Natural killer cell (primary cell): Measurements from ENCODE around the gene RSF1. TPM values are rescaled to one million over a fixed set of nuclear protein-coding genes. Genes with fewer than 3 reads are reported as not detected.

Experiments
- ATAC-seq, 3 donors: fragments of 150-1000 bp in 2 of 3; fragments of 200-7000 bp in 1 of 3; cut with Tn5 transposase; 1 replicate in 1 of 3; 2 replicates in 2 of 3; pipeline ENCODE4 v1.10.0; 2021; ENCODE audit warnings: mild to moderate bottlenecking in 2 of 3, moderate library complexity in 2 of 3
- DNase-seq, 2 donors: peaks; one replicate each; pipeline versions ENCODE4 v3.0.0 to v3.0.0-alpha.2; 2013 to 2021; ENCODE audit warnings: mixed read lengths in 1 of 2
- H3K27ac ChIP-seq: one replicate; pipeline ENCODE4 v1.5.1; 2013; ENCODE audit warnings: mild to moderate bottlenecking, low read length
- H3K27me3 ChIP-seq: one replicate; pipeline ENCODE4 v1.6.1; 2013; ENCODE audit warnings: low read length; ENCODE audit not compliant: control insufficient read depth, insufficient read depth
- H3K36me3 ChIP-seq: one replicate; pipeline ENCODE4 v1.6.1; 2013; ENCODE audit warnings: low read length; ENCODE audit not compliant: control insufficient read depth, insufficient read depth
- H3K4me1 ChIP-seq: one replicate; pipeline ENCODE4 v1.6.1; 2013; ENCODE audit warnings: low read length; ENCODE audit not compliant: control insufficient read depth, insufficient read depth
- H3K4me3 ChIP-seq: one replicate; pipeline ENCODE4 v1.5.1; 2013; ENCODE audit warnings: low read length
- H3K9me3 ChIP-seq: one replicate; pipeline ENCODE4 v1.6.1; 2013; ENCODE audit warnings: low read length; ENCODE audit not compliant: control insufficient read depth, insufficient read depth
- H3K27ac Mint-ChIP-seq, 2 donors: one replicate each; pipeline ENCODE4 v1.8.0; 2022; ENCODE audit warnings: mild to moderate bottlenecking in 2 of 2, mixed read lengths in 2 of 2, moderate library complexity in 1 of 2
- H3K27me3 Mint-ChIP-seq, 2 donors: one replicate each; pipeline ENCODE4 v1.8.0; 2022; ENCODE audit warnings: low read depth in 2 of 2, mixed read lengths in 2 of 2
- H3K36me3 Mint-ChIP-seq: one replicate; pipeline ENCODE4 v1.8.0; 2022; ENCODE audit warnings: mixed read lengths
- H3K4me1 Mint-ChIP-seq, 2 donors: one replicate each; pipeline ENCODE4 v1.8.0; 2022; ENCODE audit warnings: mixed read lengths in 2 of 2
- H3K4me3 Mint-ChIP-seq: one replicate; pipeline ENCODE4 v1.8.0; 2022; ENCODE audit warnings: mild to moderate bottlenecking, moderate library complexity, mixed read lengths
- H3K9me3 Mint-ChIP-seq, 2 donors: one replicate each; pipeline ENCODE4 v1.8.0; 2022; ENCODE audit warnings: mixed read lengths in 2 of 2
- CTCF ChIP-seq: fragments of 200-600 bp; IDR thresholded peaks from one replicate; pipeline ENCODE4 v1.8.0; 2022; ENCODE audit warnings: antibody characterized with exemption
- WGBS: methylation state at CpG from one replicate; pipeline ENCODE4 v1.1.7; 2013; ENCODE audit warnings: missing lambda C conversion rate; ENCODE audit not compliant: insufficient coverage; 5-methylcytosine and 5-hydroxymethylcytosine counted together
- intact Hi-C: fragments of 100-400 bp; cut with micrococcal nuclease; formaldehyde crosslinking; loops from one replicate; pipeline ENCODE4 v1.14.2; 2022
- total RNA-seq, 4 donors: library from RNA; stranded (reverse); fragments of 120-200 nt in 1 of 4; gene quantifications; one replicate each; pipeline versions ENCODE4 v1.2.3 to v1.2.4, GENCODE V29; 2013 to 2022

Gene RSF1
- total RNA-seq, 3 donors from 2014 or later (not counting 1 experiment from before 2014, with no cell fraction given), result 87.3 to 119 (median 110) TPM

DNA sequence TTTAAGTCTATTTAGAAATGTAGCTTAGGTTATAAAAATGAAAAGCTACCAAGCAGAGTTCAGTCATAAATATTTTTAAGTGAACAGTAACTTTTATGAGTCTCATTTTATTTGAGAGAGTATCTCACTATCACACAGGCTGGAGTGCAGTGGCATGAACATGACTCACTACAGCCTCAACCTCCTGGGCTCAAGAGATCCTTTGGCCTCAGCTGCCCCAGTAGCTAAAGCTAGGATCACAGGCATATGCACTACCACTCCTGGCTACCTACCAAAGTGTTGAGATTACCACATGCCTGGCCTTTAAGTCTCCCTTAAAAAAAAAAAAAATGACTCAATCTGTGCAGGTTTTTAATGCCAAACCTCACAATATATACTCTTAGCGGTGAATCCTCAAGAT, 148.3 kb downstream of the RSF1 start:
- Histone ChIP-seq H3K27ac (no peak overlapping the region), H3K9me3 (no peaks in the 10 kb centered on the region), H3K4me1 (no peaks in the 10 kb centered on the region), H3K4me3 (no peak overlapping the region), H3K36me3 (peaks cover 86% of the 10 kb centered on the region), H3K27me3 (no peaks in the 10 kb centered on the region)
- WGBS, result no CpG with 5 or more reads among the region's 1 CpG
- H3K36me3 Mint-ChIP-seq, result peaks cover 51% of the 10 kb centered on the region
- no peaks in the 10 kb centered on the region for H3K27me3 Mint-ChIP-seq
- ATAC-seq (no peak), DNase-seq (no peak)
- no peak for TF ChIP-seq CTCF
- no peaks in the 10 kb centered on the region for H3K4me1 Mint-ChIP-seq
- no peak overlapping the region for H3K27ac Mint-ChIP-seq
- intact Hi-C loops, result no loop called here
- no peaks in the 10 kb centered on the region for H3K9me3 Mint-ChIP-seq
- no peak overlapping the region for H3K4me3 Mint-ChIP-seq

DNA sequence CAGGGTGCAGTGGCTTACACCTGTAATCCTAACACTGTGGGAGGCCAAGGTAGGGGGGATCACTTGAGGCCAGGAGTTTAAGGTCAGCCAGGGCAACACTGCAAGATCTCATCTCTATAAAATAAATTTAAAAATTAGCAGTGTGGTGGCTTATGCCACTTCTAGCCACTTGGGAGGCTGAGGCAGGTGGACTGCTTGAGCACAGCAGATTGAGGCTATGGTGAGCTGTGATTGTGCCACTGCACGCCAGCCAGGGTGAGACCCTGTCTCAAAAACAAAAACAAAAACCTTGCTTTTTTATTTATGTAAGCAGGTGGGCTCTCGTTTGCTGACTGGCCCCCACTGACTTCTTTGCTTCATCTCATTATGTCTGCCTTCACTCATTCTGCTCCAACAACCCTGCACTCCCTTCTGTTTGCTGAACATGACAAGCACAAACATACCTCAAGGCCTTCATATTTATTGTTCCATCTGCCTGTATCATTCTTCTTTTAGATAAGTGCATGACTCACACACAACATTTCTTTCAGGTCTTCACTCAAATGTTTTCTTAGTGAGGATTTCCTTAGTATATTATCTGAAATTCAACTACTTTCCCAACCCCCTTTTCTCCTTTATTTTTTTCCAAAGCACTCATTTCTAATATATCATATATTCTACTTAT, 150.5 kb downstream of the RSF1 start:
- H3K27ac Mint-ChIP-seq, result peak overlapping the region in 1 of 2 donors; percentile 0
- no peaks in the 10 kb centered on the region for H3K27me3 Mint-ChIP-seq
- no peak overlapping the region for H3K27ac ChIP-seq
- no peaks in the 10 kb centered on the region for H3K9me3 ChIP-seq
- H3K27me3 ChIP-seq, result no peaks in the 10 kb centered on the region
- peaks cover 83% of the 10 kb centered on the region for H3K36me3 ChIP-seq
- no peak for ATAC-seq
- H3K36me3 Mint-ChIP-seq, result peaks cover 33% of the 10 kb centered on the region
- intact Hi-C loops, result no loop called here
- H3K4me1 Mint-ChIP-seq, result no peaks in the 10 kb centered on the region
- no peaks in the 10 kb centered on the region for H3K9me3 Mint-ChIP-seq
- DNase-seq, result no peak
- 100% methylated on average over 2 of the region's 2 CpGs for WGBS
- no peaks in the 10 kb centered on the region for H3K4me1 ChIP-seq
- H3K4me3 ChIP-seq, result no peak overlapping the region
- no peak overlapping the region for H3K4me3 Mint-ChIP-seq
- no peak for TF ChIP-seq CTCF

- Histone ChIP-seq H3K27ac (no peak overlapping the region), H3K4me1 (no peaks in the 10 kb centered on the region), H3K9me3 (no peaks in the 10 kb centered on the region), H3K27me3 (no peaks in the 10 kb centered on the region), H3K36me3 (peaks cover 75% of the 10 kb centered on the region), H3K4me3 (no peak overlapping the region)
- Mint-ChIP-seq H3K4me3 (no peak overlapping the region), H3K36me3 (peaks cover 28% of the 10 kb centered on the region), H3K9me3 (no peaks in the 10 kb centered on the region), H3K27me3 (no peaks in the 10 kb centered on the region), H3K4me1 (no peaks in the 10 kb centered on the region), H3K27ac (peak overlapping the region in 1 of 2 donors; percentile 20)
- intact Hi-C loops, result no loop called here
- WGBS, result 97% methylated on average over 3 of the region's 3 CpGs
- no peak for ATAC-seq
- DNase-seq, result no peak
- no peak for TF ChIP-seq CTCF
These were observed 151.8 kb downstream of the RSF1 start for GRCh38 chr11:77668760-77669159.
